ENCODE data around the gene NNMT.
"Not testable (repeated sequence)": the region's sequence is repeated elsewhere in the genome, so short reads cannot be mapped to it uniquely, and the experiment has no call there.

NNMT gene

GRCh38 chr11:114310095-114310494, 13.9 kb downstream of the NNMT start:
- no peak for DNase-seq (ENCODE audit: low spot score)

GRCh38 chr11:114311946-114312345, 15.7 kb downstream of the NNMT start:
- DNase-seq (ENCODE audit: low spot score) = no peak

GRCh38 chr11:114314096-114314495, 17.9 kb downstream of the NNMT start:
- no peak for DNase-seq (ENCODE audit: low spot score)

- no peak for DNase-seq (ENCODE audit: low spot score)
Measured at GRCh38 chr11:114315749-114316368, 19.7 kb downstream of the NNMT start.

GRCh38 chr11:114316980-114317786, 21.0 kb downstream of the NNMT start:
- no peak for DNase-seq (ENCODE audit: low spot score)

GRCh38 chr11:114317787-114318137, 21.6 kb downstream of the NNMT start:
- DNase-seq (ENCODE audit: low spot score) = no peak

- no peak for DNase-seq (ENCODE audit: low spot score)
Measured at GRCh38 chr11:114318361-114318760, 22.2 kb downstream of the NNMT start.

- DNase-seq (ENCODE audit: low spot score) = no peak
Measured at GRCh38 chr11:114319716-114320328, 23.6 kb downstream of the NNMT start.

- DNase-seq (ENCODE audit: low spot score) = no peak
Measured at GRCh38 chr11:114321621-114322257, 25.5 kb downstream of the NNMT start.

- DNase-seq (ENCODE audit: low spot score) = no peak
Measured at GRCh38 chr11:114322934-114323333, 26.7 kb downstream of the NNMT start.

- DNase-seq (ENCODE audit: low spot score) = no peak
Measured at GRCh38 chr11:114326151-114326550, 30.0 kb downstream of the NNMT start.

GRCh38 chr11:114326776-114327175, 30.6 kb downstream of the NNMT start:
- DNase-seq (ENCODE audit: low spot score) = no peak

GRCh38 chr11:114330373-114330772, 34.2 kb downstream of the NNMT start:
- no peak for DNase-seq (ENCODE audit: low spot score)

GRCh38 chr11:114340311-114341131, 44.3 kb downstream of the NNMT start:
- peak; percentile 70 for DNase-seq (ENCODE audit: low spot score)

GRCh38 chr11:114341667-114342066, 45.5 kb downstream of the NNMT start:
- not testable (repeated sequence) for DNase-seq (ENCODE audit: low spot score)

GRCh38 chr11:114342476-114342875, 46.3 kb downstream of the NNMT start:
- no peak for DNase-seq (ENCODE audit: low spot score)

GRCh38 chr11:114343020-114343419, 46.8 kb downstream of the NNMT start:
- no peak for DNase-seq (ENCODE audit: low spot score)

- no peak for DNase-seq (ENCODE audit: low spot score)
Measured at GRCh38 chr11:114343493-114343892, 47.3 kb downstream of the NNMT start.

- DNase-seq (ENCODE audit: low spot score) = no peak
Measured at GRCh38 chr11:114344494-114344893, 48.3 kb downstream of the NNMT start.

- DNase-seq (ENCODE audit: low spot score) = no peak
Measured at GRCh38 chr11:114345575-114346222, 49.5 kb downstream of the NNMT start.

GRCh38 chr11:114346709-114347141, 50.5 kb downstream of the NNMT start:
- DNase-seq (ENCODE audit: low spot score) = peak; percentile 40
